ENCODE measurements around the gene HSPA14.
A peak's percentile ranks its signal among the peaks of the same experiment; 100 is the strongest.

HSPA14 gene

DNA sequence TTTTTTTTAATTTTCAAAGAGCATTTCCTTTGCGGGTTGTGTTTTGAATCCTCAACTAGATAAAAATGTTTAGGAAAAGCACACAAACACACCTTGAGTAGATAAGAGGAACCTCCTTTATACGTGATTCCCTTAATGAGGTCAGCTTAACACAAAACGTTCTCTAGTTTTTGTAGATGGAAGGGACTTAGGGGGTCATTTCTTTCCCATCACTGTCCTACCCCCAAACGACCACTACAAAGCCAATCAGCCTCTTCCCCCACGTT, 41.8 kb downstream of the HSPA14 start:
- Histone ChIP-seq H3K4me1 (ENCODE audit: control extremely low read depth in 1 of 4, control insufficient read depth in 4 of 4, insufficient read depth in 4 of 4, low read length in 3 of 4) (peaks cover 5 to 27% (median 21%) of the 10 kb centered on the region in 4 experiments), H3K36me3 (ENCODE audit: control insufficient read depth in 4 of 4, insufficient read depth in 4 of 4, low read length in 3 of 4) (peaks cover 0 to 20% (median 4%) of the 10 kb centered on the region in 4 experiments), H3K9me3 (ENCODE audit: control extremely low read depth in 1 of 5, control insufficient read depth in 4 of 5, insufficient read depth in 2 of 5, low read depth in 1 of 5, low read length in 4 of 5) (no peaks in the 10 kb centered on the region), H3K4me3 (ENCODE audit: control insufficient read depth in 1 of 7, extremely low read depth in 1 of 7, insufficient read depth in 4 of 7, low read depth in 2 of 7, low read length in 6 of 7) (peak overlapping the region in 6 of 7 experiments; percentile 82 to 99 (median 96)), H3K27me3 (replicated peaks in 2 of 5; ENCODE audit: control insufficient read depth in 4 of 5, insufficient read depth in 5 of 5, low read length in 4 of 5) (no peaks in the 10 kb centered on the region), H3K27ac (ENCODE audit: insufficient read depth in 1 of 2, low read depth in 1 of 2, low read length in 2 of 2, poor library complexity in 1 of 2, severe bottlenecking in 2 of 2) (peak overlapping the region in 1 of 2 experiments; percentile 43)
- whole genome bisulfite sequencing (ENCODE audit: insufficient coverage), result no CpG with 5 or more reads among the region's 5 CpGs
- DNase-seq, result peak in 1 of 3 donors; percentile 41
- ChIA-PET CTCF (interaction anchor here (1.0 to 2.2 kb wide), 3 partner anchors 10 to 23 kb away, joined by 3 to 14 read pairs (median 4); no protein-coding TSS in a partner anchor), POLR2A (no interaction called here)

DNA sequence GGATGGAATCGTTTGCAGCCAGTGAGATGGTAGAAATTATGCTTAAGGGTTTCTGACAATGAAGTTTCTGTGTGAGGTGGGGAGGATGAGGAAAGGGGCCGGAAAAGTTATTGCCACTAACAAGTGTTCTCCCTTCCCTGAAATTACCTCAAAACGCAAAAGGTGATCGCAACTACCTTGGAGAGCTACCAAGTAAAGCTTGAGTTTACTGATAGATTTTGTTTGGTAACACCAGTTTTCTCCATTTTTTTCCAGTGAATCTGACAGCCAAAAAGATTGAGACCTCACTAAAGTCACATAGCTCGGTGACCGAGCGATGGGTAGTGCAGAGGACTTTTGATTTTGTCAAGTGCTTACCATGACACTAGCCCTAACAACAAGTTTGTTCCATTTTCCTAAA, 42.1 kb downstream of the HSPA14 start:
- Histone ChIP-seq H3K4me1 (ENCODE audit: control extremely low read depth in 1 of 4, control insufficient read depth in 4 of 4, insufficient read depth in 4 of 4, low read length in 3 of 4) (peaks cover 5 to 27% (median 21%) of the 10 kb centered on the region in 4 experiments), H3K4me3 (ENCODE audit: control insufficient read depth in 1 of 7, extremely low read depth in 1 of 7, insufficient read depth in 4 of 7, low read depth in 2 of 7, low read length in 6 of 7) (peak overlapping the region in 6 of 7 experiments; percentile 82 to 99 (median 96)), H3K9me3 (ENCODE audit: control extremely low read depth in 1 of 5, control insufficient read depth in 4 of 5, insufficient read depth in 2 of 5, low read depth in 1 of 5, low read length in 4 of 5) (no peaks in the 10 kb centered on the region), H3K27me3 (replicated peaks in 2 of 5; ENCODE audit: control insufficient read depth in 4 of 5, insufficient read depth in 5 of 5, low read length in 4 of 5) (no peaks in the 10 kb centered on the region), H3K36me3 (ENCODE audit: control insufficient read depth in 4 of 4, insufficient read depth in 4 of 4, low read length in 3 of 4) (peaks cover 0 to 23% (median 3%) of the 10 kb centered on the region in 4 experiments), H3K27ac (ENCODE audit: insufficient read depth in 1 of 2, low read depth in 1 of 2, low read length in 2 of 2, poor library complexity in 1 of 2, severe bottlenecking in 2 of 2) (no peak overlapping the region)
- ChIA-PET POLR2A (no interaction called here), CTCF (interaction anchor here (1.4 to 2.2 kb wide), 2 partner anchors 10 to 344 kb away, joined by 3 to 14 read pairs; no protein-coding TSS in a partner anchor)
- DNase-seq, result no peak
- WGBS (ENCODE audit: insufficient coverage), result 100% methylated on average over 3 of the region's 7 CpGs

DNA sequence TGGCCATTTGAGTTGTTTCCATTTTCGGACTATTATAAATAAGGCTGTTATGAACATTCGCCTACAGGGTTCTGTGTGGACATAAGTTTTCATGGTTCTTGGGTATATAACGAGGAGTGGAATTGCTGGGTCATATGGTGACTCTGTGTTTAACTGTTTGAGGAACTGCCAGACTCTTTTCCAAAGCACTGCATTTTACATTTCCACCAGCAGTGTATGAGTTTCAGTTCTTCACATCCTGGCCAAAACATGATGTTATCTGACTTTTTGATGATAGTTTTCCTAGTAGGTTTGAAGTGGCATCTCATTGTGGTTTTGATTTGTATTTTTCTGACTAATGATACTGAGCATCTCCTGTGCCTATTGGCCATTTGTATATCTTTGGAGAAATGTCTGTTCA, 46.0 kb downstream of the HSPA14 start:
- no peaks in the 10 kb centered on the region for H3K9me3 ChIP-seq (ENCODE audit: control extremely low read depth in 1 of 5, control insufficient read depth in 4 of 5, insufficient read depth in 2 of 5, low read depth in 1 of 5, low read length in 4 of 5)
- ChIA-PET POLR2A (no interaction called here), CTCF (no interaction called here)
- H3K4me3 ChIP-seq (ENCODE audit: control insufficient read depth in 1 of 7, extremely low read depth in 1 of 7, insufficient read depth in 4 of 7, low read depth in 2 of 7, low read length in 6 of 7), result no peak overlapping the region
- peak in 2 of 3 donors; percentile 46 to 69 for DNase-seq
- H3K27ac ChIP-seq (ENCODE audit: insufficient read depth in 1 of 2, low read depth in 1 of 2, low read length in 2 of 2, poor library complexity in 1 of 2, severe bottlenecking in 2 of 2), result no peak overlapping the region
- H3K27me3 ChIP-seq (replicated peaks in 2 of 5; ENCODE audit: control insufficient read depth in 4 of 5, insufficient read depth in 5 of 5, low read length in 4 of 5), result no peaks in the 10 kb centered on the region
- peaks cover 5 to 19% (median 9%) of the 10 kb centered on the region in 4 experiments for H3K4me1 ChIP-seq (ENCODE audit: control extremely low read depth in 1 of 4, control insufficient read depth in 4 of 4, insufficient read depth in 4 of 4, low read length in 3 of 4)
- no CpG with 5 or more reads among the region's 3 CpGs for WGBS (ENCODE audit: insufficient coverage)
- H3K36me3 ChIP-seq (ENCODE audit: control insufficient read depth in 4 of 4, insufficient read depth in 4 of 4, low read length in 3 of 4), result peaks cover 0 to 34% (median 8%) of the 10 kb centered on the region in 4 experiments

DNA sequence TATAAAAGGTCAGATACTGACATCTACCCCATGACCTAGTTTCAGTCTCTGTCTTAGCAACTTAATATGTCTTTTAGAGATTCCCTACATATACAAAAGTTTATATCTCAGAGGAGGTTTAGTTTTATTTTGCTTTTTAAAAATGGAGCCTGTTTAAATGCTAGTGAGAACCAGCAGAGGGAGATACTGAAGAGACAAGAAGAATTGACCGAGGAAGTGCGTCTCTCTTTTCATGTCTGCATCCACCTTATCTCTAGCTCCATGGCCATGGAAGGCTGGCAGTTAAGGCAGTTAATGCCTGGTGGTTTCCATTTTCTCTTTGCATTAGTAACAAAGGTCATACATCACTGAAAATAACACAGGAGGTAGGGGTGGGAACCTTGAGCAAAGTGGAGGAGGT, 51.2 kb downstream of the HSPA14 start:
- DNase-seq, result peak; percentile 40 to 84 (median 66)
- Histone ChIP-seq H3K27ac (ENCODE audit: insufficient read depth in 1 of 2, low read depth in 1 of 2, low read length in 2 of 2, poor library complexity in 1 of 2, severe bottlenecking in 2 of 2) (no peak overlapping the region), H3K36me3 (ENCODE audit: control insufficient read depth in 4 of 4, insufficient read depth in 4 of 4, low read length in 3 of 4) (peaks cover 0 to 28% (median 5%) of the 10 kb centered on the region in 4 experiments), H3K4me1 (ENCODE audit: control extremely low read depth in 1 of 4, control insufficient read depth in 4 of 4, insufficient read depth in 4 of 4, low read length in 3 of 4) (peaks cover 0 to 6% (median 5%) of the 10 kb centered on the region in 4 experiments), H3K9me3 (ENCODE audit: control extremely low read depth in 1 of 5, control insufficient read depth in 4 of 5, insufficient read depth in 2 of 5, low read depth in 1 of 5, low read length in 4 of 5) (no peaks in the 10 kb centered on the region), H3K27me3 (replicated peaks in 2 of 5; ENCODE audit: control insufficient read depth in 4 of 5, insufficient read depth in 5 of 5, low read length in 4 of 5) (no peaks in the 10 kb centered on the region), H3K4me3 (ENCODE audit: control insufficient read depth in 1 of 7, extremely low read depth in 1 of 7, insufficient read depth in 4 of 7, low read depth in 2 of 7, low read length in 6 of 7) (no peak overlapping the region)
- POLR2A ChIA-PET, result no interaction called here
- CTCF ChIA-PET, result interaction anchor here (0.9 to 2.9 kb wide), 7 partner anchors 9 to 83 kb away, joined by 3 to 23 read pairs (median 8); no protein-coding TSS in a partner anchor
- WGBS (ENCODE audit: insufficient coverage), result 100% methylated on average over 1 of the region's 2 CpGs

DNA sequence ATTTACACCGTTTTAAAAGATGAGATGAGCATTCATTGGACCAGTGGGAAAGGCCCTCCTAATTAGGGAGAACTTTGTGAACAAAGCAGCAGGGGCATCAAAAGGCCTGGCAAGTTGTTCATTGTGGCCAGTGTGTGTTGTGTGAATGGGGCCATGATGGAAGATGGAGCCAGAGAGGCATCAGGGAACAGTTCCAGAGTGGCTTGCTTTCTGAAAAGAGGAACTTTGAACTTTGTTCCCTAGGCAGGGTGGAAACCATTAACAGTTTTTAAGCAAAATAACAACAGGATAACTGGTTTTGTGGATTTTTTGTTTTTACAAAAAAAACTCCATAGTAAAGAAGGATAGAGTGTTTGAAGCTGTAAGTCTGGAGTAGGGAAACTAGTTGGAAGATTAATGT, 53.0 kb downstream of the HSPA14 start:
- no peak for DNase-seq
- H3K27me3 ChIP-seq (replicated peaks in 2 of 5; ENCODE audit: control insufficient read depth in 4 of 5, insufficient read depth in 5 of 5, low read length in 4 of 5), result no peaks in the 10 kb centered on the region
- WGBS (ENCODE audit: insufficient coverage), result 100% methylated on average over 1 of the region's 1 CpG
- ChIA-PET CTCF (interaction anchor here (1.4 to 2.9 kb wide), 4 partner anchors 11 to 25 kb away, joined by 3 to 18 read pairs (median 11); no protein-coding TSS in a partner anchor), POLR2A (no interaction called here)
- H3K9me3 ChIP-seq (ENCODE audit: control extremely low read depth in 1 of 5, control insufficient read depth in 4 of 5, insufficient read depth in 2 of 5, low read depth in 1 of 5, low read length in 4 of 5), result no peaks in the 10 kb centered on the region
- H3K4me1 ChIP-seq (ENCODE audit: control extremely low read depth in 1 of 4, control insufficient read depth in 4 of 4, insufficient read depth in 4 of 4, low read length in 3 of 4), result peaks cover 0 to 6% (median 5%) of the 10 kb centered on the region in 4 experiments
- no peak overlapping the region for H3K4me3 ChIP-seq (ENCODE audit: control insufficient read depth in 1 of 7, extremely low read depth in 1 of 7, insufficient read depth in 4 of 7, low read depth in 2 of 7, low read length in 6 of 7)
- H3K27ac ChIP-seq (ENCODE audit: insufficient read depth in 1 of 2, low read depth in 1 of 2, low read length in 2 of 2, poor library complexity in 1 of 2, severe bottlenecking in 2 of 2), result no peak overlapping the region
- peaks cover 0 to 11% (median 2%) of the 10 kb centered on the region in 4 experiments for H3K36me3 ChIP-seq (ENCODE audit: control insufficient read depth in 4 of 4, insufficient read depth in 4 of 4, low read length in 3 of 4)

DNA sequence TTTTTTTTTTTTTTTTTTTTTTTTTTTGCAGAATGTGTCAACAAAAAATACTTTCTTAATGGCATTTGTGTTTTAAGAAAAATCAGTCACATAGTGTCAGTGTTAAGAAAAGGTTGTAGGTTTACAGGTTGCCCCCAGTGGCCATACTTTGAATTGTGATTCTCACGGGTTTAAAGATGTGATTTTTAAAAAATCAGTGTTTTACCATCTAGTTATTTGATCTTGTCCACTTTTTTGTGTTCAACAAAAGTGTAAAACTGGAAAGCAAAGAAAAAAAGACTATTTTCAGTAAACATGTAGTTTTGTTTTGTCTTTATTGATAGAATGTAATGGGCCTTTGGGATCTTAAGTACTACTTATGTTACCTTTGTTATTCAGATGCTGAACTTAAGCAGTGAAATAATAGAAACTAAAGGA, 66.2 kb downstream of the HSPA14 start:
- peaks cover 22 to 61% (median 38%) of the 10 kb centered on the region in 4 experiments for H3K36me3 ChIP-seq (ENCODE audit: control insufficient read depth in 4 of 4, insufficient read depth in 4 of 4, low read length in 3 of 4)
- POLR2A ChIA-PET, result interaction anchor here (0.6 kb wide), 1 partner anchor 437 kb away, joined by 3 read pairs; no protein-coding TSS in a partner anchor
- H3K9me3 ChIP-seq (ENCODE audit: control extremely low read depth in 1 of 5, control insufficient read depth in 4 of 5, insufficient read depth in 2 of 5, low read depth in 1 of 5, low read length in 4 of 5), result peaks cover 0 to 14% (median 5%) of the 10 kb centered on the region in 5 experiments
- peaks cover 0 to 2% (median under 1%) of the 10 kb centered on the region in 4 experiments for H3K4me1 ChIP-seq (ENCODE audit: control extremely low read depth in 1 of 4, control insufficient read depth in 4 of 4, insufficient read depth in 4 of 4, low read length in 3 of 4)
- DNase-seq, result peak; percentile 46 to 86 (median 80)
- H3K27me3 ChIP-seq (replicated peaks in 2 of 5; ENCODE audit: control insufficient read depth in 4 of 5, insufficient read depth in 5 of 5, low read length in 4 of 5), result no peaks in the 10 kb centered on the region
- no peak overlapping the region for H3K4me3 ChIP-seq (ENCODE audit: control insufficient read depth in 1 of 7, extremely low read depth in 1 of 7, insufficient read depth in 4 of 7, low read depth in 2 of 7, low read length in 6 of 7)
- H3K27ac ChIP-seq (ENCODE audit: insufficient read depth in 1 of 2, low read depth in 1 of 2, low read length in 2 of 2, poor library complexity in 1 of 2, severe bottlenecking in 2 of 2), result no peak overlapping the region
- CTCF ChIA-PET, result interaction anchor here (1.0 to 2.7 kb wide), 3 partner anchors 14 to 19 kb away, joined by 4 to 18 read pairs (median 7); no protein-coding TSS in a partner anchor
- WGBS (ENCODE audit: insufficient coverage), result no CpG with 5 or more reads among the region's 1 CpG

DNA sequence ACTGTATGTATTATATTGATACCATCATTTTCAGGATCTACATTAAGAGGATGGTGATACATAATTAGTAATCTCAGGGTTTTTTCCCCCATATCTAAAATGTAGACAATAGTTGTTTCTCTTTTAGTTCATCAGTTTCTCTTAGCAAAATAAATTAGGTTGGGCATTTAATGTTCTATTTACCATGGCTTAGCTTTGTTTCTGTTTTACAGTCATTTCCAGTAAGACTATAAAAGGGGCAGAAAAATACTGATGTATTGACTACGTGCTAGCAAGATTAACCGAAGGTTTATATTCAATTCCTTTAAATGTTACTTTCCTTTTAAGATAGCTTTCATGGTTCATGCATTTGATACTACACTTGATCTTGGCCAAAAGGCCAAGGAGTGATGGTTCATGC, 66.8 kb downstream of the HSPA14 start:
- H3K9me3 ChIP-seq (ENCODE audit: control extremely low read depth in 1 of 5, control insufficient read depth in 4 of 5, insufficient read depth in 2 of 5, low read depth in 1 of 5, low read length in 4 of 5), result peaks cover 0 to 14% (median 5%) of the 10 kb centered on the region in 5 experiments
- CTCF ChIA-PET, result interaction anchor here (0.6 to 2.7 kb wide), 7 partner anchors 12 to 43 kb away, joined by 3 to 18 read pairs (median 3); partner anchors contain the start of gene SUV39H2
- no CpG with 5 or more reads among the region's 2 CpGs for WGBS (ENCODE audit: insufficient coverage)
- no peak overlapping the region for H3K4me3 ChIP-seq (ENCODE audit: control insufficient read depth in 1 of 7, extremely low read depth in 1 of 7, insufficient read depth in 4 of 7, low read depth in 2 of 7, low read length in 6 of 7)
- no peak for DNase-seq
- POLR2A ChIA-PET, result interaction anchor here (0.6 kb wide), 1 partner anchor 436 kb away, joined by 3 read pairs; no protein-coding TSS in a partner anchor
- peaks cover 26 to 65% (median 40%) of the 10 kb centered on the region in 4 experiments for H3K36me3 ChIP-seq (ENCODE audit: control insufficient read depth in 4 of 4, insufficient read depth in 4 of 4, low read length in 3 of 4)
- no peak overlapping the region for H3K27ac ChIP-seq (ENCODE audit: insufficient read depth in 1 of 2, low read depth in 1 of 2, low read length in 2 of 2, poor library complexity in 1 of 2, severe bottlenecking in 2 of 2)
- peaks cover 0 to 2% (median under 1%) of the 10 kb centered on the region in 4 experiments for H3K4me1 ChIP-seq (ENCODE audit: control extremely low read depth in 1 of 4, control insufficient read depth in 4 of 4, insufficient read depth in 4 of 4, low read length in 3 of 4)
- no peaks in the 10 kb centered on the region for H3K27me3 ChIP-seq (replicated peaks in 2 of 5; ENCODE audit: control insufficient read depth in 4 of 5, insufficient read depth in 5 of 5, low read length in 4 of 5)
